Measurements from ENCODE around the gene OR4F6.

Gene OR4F6

GRCh38 chr15:101808201-101808600 lies 4.9 kb downstream of the OR4F6 start:
- DNase-seq (ENCODE audit: low read depth), result peak; percentile 32
- TF ChIP-seq CTCF (IDR thresholded peaks at IDR 0.05; ENCODE audit: control insufficient read depth, insufficient read depth, low read depth, low read length, missing control alignments), result no peak
- H3K4me3 ChIP-seq (ENCODE audit: control insufficient read depth, low read depth, low read length), result no peak overlapping the region; the same call in 1 of the 2 replicates

- no peak overlapping the region for H3K4me3 ChIP-seq (ENCODE audit: control insufficient read depth, low read depth, low read length)
- no peak for DNase-seq (ENCODE audit: low read depth)
- TF ChIP-seq CTCF (IDR thresholded peaks at IDR 0.05; ENCODE audit: control insufficient read depth, insufficient read depth, low read depth, low read length, missing control alignments), result no peak
Observed at GRCh38 chr15:101810456-101810855, 7.1 kb downstream of the OR4F6 start.

GRCh38 chr15:101810876-101811275 lies 7.6 kb downstream of the OR4F6 start:
- DNase-seq (ENCODE audit: low read depth), result no peak
- no peak for TF ChIP-seq CTCF (IDR thresholded peaks at IDR 0.05; ENCODE audit: control insufficient read depth, insufficient read depth, low read depth, low read length, missing control alignments)
- no peak overlapping the region for H3K4me3 ChIP-seq (ENCODE audit: control insufficient read depth, low read depth, low read length)

GRCh38 chr15:101811902-101812301 lies 8.6 kb downstream of the OR4F6 start, which contains the start of gene OR4F15:
TSS of gene OR4F15 (plus strand) at chr15:101812202. CDS start at chr15:101818187, 5,985 bp downstream.
- no peak for DNase-seq (ENCODE audit: low read depth)
- no peak within 1 kb of the TSS for H3K4me3 ChIP-seq (ENCODE audit: control insufficient read depth, low read depth, low read length)
- TF ChIP-seq CTCF (IDR thresholded peaks at IDR 0.05; ENCODE audit: control insufficient read depth, insufficient read depth, low read depth, low read length, missing control alignments), result no peak

GRCh38 chr15:101813803-101814534 lies 10.7 kb downstream of the OR4F6 start:
- no peak for TF ChIP-seq CTCF (IDR thresholded peaks at IDR 0.05; ENCODE audit: control insufficient read depth, insufficient read depth, low read depth, low read length, missing control alignments)
- DNase-seq (ENCODE audit: low read depth), result peak; percentile 69
- no peak overlapping the region for H3K4me3 ChIP-seq (ENCODE audit: control insufficient read depth, low read depth, low read length)

- H3K4me3 ChIP-seq (ENCODE audit: control insufficient read depth, low read depth, low read length), result no peak overlapping the region
- no peak for DNase-seq (ENCODE audit: low read depth)
- no peak for TF ChIP-seq CTCF (IDR thresholded peaks at IDR 0.05; ENCODE audit: control insufficient read depth, insufficient read depth, low read depth, low read length, missing control alignments)
Observed at GRCh38 chr15:101820781-101821180, 17.5 kb downstream of the OR4F6 start.
